GM19452 (cell line): ENCODE data around the gene SINHCAF.
"Not testable (repeated sequence)": the region's sequence is repeated elsewhere in the genome, so short reads cannot be mapped to it uniquely, and the experiment has no call there.

Experiments used
- ATAC-seq: cut with Tn5 transposase; IDR thresholded peaks from one replicate; pipeline ENCODE4 v1.9.1; 2021; ENCODE audit not compliant: unreplicated experiment

The SINHCAF gene

DNA sequence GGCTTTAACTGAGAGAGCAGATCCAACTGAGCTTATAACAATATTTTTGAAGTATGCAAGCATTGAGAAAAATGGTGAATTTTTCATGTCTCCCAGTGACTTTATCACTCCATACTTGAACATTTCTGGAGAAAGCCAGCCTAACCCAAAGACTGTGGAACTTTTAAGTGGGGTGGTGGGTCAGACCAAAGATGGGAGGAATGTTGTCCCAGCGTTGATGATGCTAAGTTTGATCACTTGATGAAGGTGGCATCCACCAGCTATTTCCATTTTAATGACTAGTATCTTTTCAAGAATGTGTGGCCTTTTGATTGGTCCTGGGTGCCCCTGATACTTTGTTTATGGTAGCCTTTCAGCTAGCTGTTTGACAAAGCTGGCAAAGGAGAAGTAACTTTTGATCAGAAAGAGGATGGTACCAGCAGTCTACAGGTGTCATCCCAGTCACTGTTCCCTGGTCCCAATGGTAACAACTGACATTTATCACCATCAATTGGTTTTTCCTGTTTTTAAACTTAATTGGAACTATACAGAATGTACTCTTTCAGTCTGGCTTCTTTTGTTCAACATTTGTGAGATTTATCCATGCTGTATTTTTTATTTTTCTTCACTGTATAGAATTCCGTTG, 14.2 kb downstream of the SINHCAF start:
- ATAC-seq, result no peak

DNA sequence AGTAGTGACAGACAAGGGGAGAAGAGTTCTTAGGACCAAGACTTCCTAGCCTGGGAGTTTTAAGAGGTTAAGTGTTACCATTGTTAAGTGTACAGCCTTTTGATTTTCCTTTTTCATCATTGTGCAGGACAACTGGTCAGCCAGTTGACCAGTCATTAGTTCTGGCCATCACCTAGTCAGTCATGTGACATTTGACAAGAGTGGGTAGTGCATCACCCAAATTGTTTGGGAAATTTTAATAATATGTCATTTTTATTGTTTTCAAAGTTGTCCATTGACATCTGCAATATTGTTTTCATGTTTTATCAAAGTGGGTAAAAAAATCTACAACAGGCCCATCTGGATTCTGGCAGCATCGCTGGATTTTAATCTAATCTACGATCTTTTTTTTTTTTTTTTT, 15.5 kb downstream of the SINHCAF start:
- no peak for ATAC-seq

DNA sequence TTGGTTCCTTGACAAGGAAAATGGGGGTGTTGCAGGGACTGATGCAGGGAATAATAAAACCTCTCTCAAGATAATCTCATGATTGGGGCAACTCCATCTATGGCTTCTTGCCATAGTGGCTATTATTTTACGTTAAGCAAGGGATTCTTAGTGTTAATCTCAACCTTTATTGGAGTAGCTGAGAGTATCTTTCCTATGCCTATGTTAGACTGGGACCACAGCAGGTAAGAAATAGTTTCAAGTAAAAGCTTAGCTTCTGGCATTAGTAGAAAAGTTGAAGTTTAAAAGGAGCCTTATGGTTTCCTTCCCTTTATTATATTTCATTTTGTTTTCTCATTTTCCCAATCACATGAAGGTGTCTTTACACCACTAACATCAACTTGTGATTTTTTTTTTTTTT, 16.7 kb downstream of the SINHCAF start:
- ATAC-seq, result no peak

DNA sequence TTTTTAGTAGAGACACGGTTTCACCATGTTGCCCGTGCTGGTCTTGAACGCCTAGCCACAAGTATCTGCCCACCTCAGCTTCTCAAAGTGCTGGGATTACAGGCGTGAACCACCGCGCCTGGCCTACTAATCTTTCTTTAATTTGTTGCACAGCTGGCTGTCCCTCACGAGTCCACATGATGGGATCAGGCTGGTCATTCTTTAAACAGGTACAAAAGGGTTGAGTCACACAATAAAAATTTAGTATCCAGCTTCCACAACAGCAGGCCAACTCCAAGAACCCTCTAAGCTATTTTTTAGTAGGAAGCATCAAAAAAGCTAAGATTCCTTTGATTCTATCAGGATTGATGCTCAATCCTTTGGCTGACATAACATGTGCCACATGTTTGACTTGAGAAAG, 17.8 kb downstream of the SINHCAF start:
- no peak for ATAC-seq

DNA sequence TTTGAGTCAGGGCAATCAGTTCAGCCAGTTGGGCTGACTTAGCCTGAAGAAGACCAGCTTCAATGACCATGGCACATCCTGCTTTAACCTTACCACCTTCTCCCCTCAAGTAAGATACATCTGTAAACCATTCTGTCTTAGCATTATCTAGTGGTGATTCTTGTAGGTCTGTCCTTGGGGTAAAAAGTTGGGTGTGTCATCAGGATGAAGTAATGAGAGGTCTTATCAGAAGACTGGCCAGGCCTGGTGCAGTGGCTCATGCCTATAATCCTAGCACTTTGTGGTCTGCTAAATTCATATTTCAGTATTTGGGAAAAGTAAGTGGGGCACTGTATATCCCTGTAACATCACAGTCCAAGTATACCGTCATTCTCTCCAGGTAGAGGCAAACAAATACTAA, 19.1 kb downstream of the SINHCAF start:
- no peak for ATAC-seq

DNA sequence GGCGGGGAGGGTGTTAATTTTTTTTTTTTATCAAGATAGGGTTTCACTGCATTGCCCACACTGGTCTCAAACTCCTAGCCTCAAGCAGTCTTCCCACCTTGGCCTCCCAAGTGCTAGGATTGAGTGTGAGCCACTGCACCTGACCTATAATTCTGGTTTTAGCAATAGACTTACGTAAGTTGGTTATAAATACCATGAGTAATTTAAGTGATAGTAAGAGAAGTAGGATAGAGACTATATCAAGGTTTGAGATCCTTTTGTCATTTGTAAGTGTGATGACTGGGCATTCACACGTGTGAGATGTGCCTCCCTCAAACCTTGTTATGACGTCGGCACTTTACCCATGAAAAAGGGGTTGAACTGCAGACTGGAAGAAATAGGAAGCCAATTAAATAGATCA, 22.5 kb downstream of the SINHCAF start:
- ATAC-seq, result no peak

DNA sequence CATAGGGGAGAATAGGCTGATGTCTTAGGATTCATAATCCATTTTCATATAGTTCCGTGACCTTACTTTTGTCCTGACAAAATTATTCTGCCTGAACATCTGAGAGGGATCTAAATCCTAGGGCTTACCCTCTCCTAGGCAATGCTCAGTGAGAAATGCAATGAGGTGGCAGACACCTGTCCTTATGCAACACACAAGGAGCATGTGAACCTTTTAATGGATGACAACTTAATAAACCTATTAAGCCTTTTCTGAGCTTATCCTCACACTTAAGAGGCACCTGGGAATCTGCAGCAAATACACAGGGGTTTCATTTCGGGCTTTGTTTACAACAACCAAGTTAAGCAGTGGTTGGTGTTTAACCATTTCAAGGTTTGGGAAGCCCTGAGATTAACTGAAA, 24.6 kb downstream of the SINHCAF start:
- ATAC-seq, result no peak

DNA sequence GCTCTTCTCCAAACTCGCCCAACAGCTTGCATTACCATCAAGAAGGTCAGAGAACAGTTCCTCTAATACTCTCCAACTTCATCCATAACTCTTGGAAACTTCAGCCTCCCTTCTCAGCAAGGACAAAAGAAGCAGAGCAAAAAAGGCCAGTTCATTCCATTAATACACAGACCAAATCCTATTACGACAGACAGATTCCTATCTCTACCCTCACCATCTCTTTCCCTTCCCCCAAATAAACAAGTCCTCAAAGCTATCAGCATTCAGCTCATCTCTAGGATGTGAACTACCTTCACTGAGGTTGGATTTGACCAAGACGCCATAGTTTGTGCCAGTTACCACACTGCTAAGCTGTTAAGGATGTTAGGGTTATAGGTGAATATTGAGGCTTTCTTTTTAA, 25.2 kb downstream of the SINHCAF start:
- no peak for ATAC-seq

DNA sequence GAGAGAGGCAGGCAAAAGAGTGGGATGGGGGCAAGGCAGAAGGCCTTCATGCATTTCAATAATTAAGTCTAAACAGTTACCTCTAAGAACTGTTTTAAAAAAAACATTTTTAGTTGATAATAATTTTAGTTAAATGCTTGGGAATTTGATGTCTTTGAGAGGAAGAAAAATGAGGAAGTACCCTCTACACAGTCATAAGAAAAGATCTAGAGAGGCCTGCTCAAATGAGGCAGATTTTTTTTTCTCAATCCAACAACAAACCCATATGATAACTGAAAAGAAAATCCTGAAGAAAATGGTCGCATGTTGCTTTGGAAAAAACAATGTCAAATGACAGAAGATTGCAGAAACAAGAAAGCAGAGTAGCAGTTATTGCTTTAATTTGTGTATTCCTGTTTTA, 25.6 kb downstream of the SINHCAF start:
- no peak for ATAC-seq

DNA sequence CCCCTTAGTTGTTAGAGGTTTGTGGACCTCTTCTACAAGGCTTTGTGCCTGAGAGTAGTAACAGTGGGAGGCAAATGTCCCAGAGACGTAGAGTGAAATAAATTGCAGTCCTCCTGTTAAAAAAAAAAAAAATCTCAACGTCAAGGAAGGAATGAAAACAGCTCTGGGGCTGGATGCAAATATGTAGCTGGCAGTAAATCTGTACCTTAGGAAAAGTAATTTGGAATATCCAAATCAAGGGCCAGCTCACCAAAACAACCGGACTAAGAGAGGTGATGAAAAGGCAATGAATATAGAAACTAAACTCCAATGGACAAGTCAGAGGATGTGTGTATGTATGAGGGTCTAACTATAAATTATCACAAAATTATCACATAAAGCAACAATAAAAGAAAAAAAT, 27.0 kb downstream of the SINHCAF start:
- no peak for ATAC-seq

DNA sequence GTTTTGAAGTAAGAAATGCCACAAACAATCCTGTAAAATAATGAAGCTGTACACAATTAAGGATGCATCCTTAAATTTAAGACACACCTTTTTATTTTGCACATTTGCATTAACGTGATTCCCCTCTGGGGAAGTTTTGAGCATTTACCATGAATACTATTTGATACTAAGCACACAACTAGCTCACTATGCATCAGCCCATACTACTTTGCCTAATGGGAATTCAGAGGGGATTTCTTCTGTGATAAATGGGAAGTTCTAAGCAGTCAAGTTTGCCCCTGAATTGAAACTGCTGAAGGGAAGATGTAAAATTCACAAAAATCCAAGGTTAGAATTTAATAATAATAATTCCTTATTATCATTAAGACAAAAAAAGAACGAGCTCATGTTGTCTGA, 27.4 kb downstream of the SINHCAF start:
- no peak for ATAC-seq

DNA sequence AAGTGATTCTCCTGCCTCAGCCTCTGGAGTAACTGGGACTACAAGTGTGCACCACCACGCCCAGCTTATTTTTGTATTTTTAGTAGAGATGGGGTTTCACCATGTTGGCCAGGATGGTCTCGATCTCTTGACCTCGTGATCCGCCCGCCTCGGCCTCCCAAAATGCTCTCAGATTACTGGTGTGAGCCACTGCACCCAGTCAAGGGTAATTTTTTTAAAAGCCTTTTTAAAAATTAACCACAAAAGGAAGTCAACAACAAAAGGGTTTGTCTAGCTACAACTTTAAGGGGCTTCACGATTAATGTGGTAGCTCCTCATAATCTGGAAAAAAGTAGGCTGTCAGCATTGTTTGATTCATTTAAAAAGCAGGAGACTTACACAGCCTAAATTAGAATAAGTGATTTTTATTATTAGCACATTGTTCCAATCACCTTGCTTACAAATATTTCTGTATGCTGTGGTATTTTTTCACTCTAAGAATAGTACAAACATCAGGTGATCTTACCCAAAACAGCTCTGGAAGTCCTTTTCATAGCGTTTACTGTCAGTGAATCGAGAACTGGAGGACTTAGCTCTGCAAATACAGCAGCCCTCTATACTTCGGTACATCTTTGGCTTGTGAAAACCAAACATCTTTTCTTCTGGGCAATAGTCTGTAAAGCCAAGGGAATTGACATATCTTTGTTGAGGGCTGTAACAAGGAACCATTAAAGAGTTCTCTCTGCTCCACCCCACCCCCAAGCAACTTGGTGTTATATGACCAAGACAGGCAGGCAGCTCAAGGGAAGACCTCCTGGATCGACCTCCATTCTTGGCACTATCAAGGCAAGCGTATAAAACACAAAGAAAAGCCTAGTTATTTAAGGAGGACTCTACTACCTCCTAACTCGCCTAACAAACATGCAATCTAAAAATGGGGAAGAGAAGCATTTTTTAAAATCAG, 28.1 kb downstream of the SINHCAF start:
- ATAC-seq, result no peak

DNA sequence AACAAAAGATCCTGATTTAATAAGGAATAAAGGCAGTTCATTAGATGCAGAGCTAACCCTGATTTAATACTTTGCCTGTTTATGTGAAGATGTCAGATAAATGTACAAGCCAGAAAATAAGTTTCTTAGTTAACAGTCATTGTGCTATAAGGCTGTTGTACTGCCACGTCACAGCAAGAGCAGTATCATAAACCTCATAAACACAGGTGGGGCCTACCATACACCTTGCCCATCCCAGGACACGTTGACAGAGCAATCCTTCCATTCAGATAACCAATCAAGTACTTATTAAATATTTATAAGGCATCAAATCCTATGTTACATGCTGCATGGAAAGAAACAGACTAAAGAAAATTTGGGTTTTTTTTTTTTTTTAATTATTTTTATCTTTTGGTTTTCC, 36.5 kb downstream of the SINHCAF start:
- no peak for ATAC-seq

DNA sequence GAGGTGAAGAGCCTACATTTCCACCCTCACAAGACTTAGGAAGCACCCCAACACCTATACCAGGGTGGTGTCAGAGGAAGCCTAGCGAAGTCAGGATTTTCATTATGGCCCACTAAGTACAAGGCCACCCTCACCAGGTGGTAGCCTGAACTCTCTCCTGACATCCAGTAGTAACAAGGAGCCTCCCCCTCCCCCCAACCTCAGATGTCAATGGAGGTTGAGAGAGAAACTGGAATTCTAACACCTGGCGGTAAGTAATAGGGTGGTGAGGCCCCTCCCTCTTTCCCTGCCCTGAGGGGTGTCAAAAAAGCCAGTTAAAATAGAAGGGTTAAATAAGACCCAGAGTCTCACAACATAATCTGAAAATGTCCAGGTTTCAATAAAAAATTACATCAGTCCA, 37.6 kb downstream of the SINHCAF start:
- ATAC-seq, result no peak

DNA sequence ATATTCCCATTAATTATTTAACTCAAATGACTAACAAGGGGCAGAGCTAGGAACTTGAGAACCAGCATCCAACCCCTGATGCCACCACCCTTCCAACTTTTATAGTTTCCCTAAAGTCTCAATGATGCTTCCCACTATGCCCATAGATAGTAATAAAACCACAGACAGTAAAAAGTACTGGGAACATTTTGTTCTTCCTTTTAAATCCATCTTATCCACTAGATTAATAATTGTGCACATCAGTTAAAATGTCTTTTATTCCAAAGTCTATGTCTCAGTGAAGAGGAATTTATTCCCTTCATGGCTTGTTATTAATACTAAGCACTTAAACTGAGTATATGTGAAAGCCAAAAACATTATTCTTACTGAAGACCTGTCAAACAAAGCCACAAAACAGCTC, 45.8 kb downstream of the SINHCAF start:
- ATAC-seq, result no peak

DNA sequence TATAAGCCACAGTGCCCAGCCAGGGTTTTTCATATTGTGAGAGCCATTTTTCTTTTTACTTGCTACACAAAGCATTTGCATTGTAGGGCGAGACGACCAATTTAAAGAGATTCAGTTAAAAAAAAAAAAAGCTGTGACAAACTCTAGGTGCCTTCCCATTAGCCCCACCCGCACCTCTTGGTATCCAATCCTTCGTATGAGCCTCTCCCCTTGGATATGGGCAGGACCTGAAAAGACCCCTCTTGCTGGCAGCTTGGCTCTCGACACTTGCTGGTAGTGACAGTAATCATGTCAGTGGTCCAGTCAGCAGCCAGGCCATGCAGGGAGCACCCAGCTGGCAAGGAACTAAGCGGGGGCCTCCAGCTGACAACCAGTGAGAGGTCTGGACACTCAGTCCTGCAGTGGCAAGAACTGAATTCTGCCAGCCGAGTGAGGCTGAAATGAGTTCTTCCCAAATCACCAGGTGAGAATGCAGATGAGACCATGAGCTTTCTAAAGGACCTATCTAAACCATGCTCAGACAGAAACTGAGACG, 46.5 kb downstream of the SINHCAF start:
- no peak for ATAC-seq

DNA sequence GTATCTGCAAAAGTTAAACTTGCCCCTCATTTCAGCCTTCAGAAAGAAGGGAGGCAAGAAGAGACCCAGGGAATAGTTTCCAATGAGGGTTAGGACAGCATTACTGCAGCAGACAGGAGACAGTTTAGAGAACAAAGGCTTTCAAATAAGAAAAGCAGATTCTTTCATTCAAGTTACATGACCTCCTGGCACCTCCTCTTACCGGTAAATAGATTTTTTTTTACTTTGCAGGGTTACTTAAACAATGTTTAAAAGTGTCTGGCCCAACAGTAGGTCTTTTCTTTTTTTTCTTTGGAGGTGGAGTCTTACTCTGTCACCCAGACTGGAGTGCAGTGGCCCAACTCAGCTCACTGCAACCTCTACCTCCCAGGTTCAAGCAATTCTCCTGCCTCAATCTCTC, 47.1 kb downstream of the SINHCAF start:
- no peak for ATAC-seq

DNA sequence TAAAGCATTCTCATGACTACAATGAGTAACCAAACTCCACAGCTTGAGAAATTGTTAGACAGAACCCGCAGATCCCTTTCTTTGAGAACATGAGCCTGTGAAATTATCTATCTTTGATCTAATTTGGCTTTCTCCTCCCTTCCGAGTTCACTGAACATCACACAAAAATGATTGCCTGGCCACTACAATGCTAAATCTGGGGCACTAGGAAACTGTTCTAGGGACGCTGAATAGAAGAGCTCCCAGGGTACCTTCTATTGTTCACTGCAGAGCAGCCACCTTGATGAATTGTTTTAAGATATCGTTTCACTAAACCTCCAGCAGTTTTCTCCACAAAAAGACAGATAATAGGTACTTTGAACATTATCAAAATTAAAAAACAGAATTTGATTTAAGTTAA, 47.5 kb downstream of the SINHCAF start:
- no peak for ATAC-seq

DNA sequence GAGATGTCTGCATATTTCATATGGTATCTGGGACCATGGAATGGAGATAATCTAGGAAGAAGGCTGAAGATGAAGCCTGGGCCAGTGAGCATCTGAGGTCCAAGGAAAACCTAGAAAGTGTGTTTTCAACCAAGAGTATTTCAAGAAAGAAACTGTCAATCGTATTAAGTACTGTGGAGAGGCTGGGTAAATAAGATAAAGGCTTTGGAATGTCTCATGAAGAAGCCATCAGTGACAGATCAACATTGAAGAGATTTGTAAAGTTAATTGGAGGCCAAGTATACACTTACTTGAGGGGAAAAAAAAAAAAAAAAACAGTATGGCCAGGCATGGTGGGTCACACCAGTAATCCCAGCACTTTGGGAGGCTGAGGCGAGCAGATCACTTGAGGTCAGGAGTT, 48.9 kb downstream of the SINHCAF start:
- no peak for ATAC-seq

DNA sequence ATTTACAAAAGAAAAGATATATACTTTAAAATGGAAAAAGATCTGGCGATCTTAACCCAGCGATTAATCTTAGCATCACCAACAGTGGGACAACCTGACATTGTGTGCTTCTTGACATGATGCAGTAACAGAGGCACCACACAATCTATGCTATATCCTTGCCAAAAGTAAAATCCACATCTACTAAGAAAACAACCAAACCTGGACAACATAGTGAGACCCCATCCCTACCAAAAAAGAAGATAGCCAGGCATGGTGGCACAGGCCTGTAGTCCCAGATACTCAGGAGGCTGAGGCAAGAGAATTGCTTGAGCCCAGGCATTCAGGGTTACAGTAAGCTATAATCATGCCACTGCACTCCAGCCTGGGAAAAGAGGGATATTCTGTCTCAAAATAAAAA, 50.5 kb downstream of the SINHCAF start:
- ATAC-seq, result no peak

DNA sequence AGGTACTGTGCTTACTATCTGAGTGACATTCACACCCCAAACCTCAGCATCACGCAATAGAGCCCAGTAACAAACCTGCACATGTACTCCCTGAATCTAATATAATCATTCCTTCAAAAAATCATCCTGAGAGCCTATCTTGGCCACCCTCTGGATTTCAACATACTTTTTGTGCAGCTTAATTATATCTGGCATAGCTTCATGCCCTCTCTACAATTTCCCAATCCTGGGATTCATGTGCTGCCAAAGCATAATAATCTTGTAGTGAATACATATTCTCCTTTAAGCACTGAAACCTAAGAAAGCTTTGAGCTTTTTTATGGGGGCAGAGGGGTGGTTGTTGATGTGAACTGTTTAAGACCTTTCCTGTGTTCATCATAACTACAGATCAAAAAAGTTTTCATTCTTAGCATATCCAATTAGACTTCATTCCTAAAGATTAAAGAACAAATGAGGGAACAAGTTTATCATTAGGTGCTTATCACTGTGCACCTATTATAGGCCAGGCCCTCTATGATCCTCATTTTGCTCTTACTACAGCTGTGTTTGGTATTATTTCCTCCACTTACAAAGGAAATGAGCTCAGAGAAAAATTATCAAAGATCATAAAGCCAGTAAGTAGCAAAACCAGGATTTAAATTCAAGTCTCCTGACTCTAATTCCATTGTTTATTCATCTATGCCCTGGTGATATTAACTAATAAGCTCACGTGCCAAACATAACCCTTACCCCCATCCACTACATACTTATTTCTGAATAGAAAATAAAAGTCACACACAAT, 51.2 kb downstream of the SINHCAF start:
- no peak for ATAC-seq

DNA sequence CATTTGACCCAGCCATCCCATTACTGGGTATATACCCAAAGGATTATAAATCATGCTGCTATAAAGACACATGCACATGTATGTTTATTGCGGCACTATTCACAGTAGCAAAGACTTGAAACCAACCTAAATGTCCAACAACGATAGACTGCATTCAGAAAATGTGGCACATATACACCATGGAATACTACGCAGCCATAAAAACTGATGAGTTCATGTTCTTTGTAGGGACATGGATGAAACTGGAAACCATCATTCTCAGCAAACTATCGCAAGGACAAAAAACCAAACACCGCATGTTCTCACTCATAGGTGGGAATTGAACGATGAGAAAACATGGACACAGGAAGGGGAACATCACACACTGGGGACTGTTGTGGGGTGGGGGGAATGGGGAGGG, 52.2 kb downstream of the SINHCAF start:
- ATAC-seq, result not testable (repeated sequence)
